NCI-H2171 (cell line): ENCODE data around the gene NEK4.

ENCODE experiments used
- DNase-seq: peaks from one replicate; lab custom pipeline; 2025; lab: John Stamatoyannopoulos, UW

Gene NEK4

DNA sequence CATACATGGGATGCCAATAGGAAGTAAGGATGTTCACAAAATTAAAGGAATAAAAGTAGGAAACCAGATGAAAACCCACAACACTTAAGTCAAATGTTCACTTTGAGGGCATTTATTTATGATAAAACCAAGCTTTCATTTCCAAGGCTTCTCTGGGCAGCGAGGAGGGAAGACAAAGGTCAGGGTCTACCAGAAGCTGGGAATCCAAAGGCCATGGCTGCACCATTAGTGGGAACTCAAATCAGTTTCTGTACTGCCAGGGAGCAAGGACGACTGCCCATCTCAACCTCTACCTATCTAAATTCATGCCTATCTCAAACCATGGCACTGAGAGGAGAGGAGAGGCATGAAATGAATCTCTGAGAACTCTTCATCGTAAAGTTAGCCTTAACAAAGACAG, 107.6 kb downstream of the NEK4 start:
- DNase-seq = no peak

DNA sequence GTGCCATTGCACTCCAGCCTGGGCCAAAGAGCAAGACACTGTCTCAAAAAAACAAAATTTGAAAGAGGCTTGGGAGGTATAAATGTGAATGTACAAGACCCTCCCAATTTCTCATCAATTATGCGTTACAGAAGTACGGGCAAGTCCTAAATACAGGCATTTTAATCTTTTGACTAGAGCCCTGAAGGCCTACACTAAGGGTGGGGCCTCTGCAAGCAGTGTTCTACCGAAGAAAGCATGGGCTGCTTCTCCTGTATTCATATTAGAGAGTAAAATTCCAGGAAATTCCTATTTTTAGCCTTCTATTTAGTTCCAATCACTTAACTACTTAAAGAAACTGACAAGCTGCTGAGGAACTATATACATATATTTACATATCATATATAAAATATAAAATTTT, 110.7 kb downstream of the NEK4 start:
- DNase-seq = no peak
